Measurements from ENCODE around the gene HS3ST6. TPM values are rescaled to one million over a fixed set of nuclear protein-coding genes. Genes with fewer than 3 reads are reported as not detected.

The HS3ST6 gene
- total RNA-seq (1 to 10 TPM in 1 of 2 donors, under 1 TPM in 1; 0.94 to 1.6 TPM), polyA plus RNA-seq (ENCODE audit: insufficient read depth, low read depth, low replicate concordance) (0.34 TPM)
- long read RNA-seq, donor 1: 0 reads
- long read RNA-seq, donor 2: 0 reads

- Histone ChIP-seq H3K4me3 (peak within 1 kb of the TSS in 1 of 2 donors; percentile 4), H3K36me3 (ENCODE audit: low read depth, missing control alignments) (no peaks in the 10 kb centered on the region), H3K27me3 (no peaks in the 10 kb centered on the region), H3K9me3 (no peaks in the 10 kb centered on the region), H3K27ac (no peak within 1 kb of the TSS), H3K4me1 (peaks cover 5% of the 10 kb centered on the region)
- TF ChIP-seq CTCF (IDR thresholded peaks at IDR 0.05) (no peak), POLR2A (IDR thresholded peaks at IDR 0.05) (no peak)
- WGBS, 2 donors: 4 to 40% methylated on average over 2 to 69 of the region's 71 CpGs
- intact Hi-C loops (cut with DNase I; ENCODE audit: low total_unique reads): no loop called here
- no peak for DNase-seq
These were observed at the start of gene HS3ST6 for GRCh38 chr16:1918351-1919326. HS3ST6 (minus strand) TSS chr16:1918415; CDS start chr16:1918323, 92 bp downstream.

GRCh38 chr16:1966460-1966859 lies 48.2 kb upstream of the HS3ST6 start, which contains the start of gene RNF151:
RNF151 (plus strand) TSS chr16:1966856; CDS start chr16:1966882, 26 bp downstream.
- Histone ChIP-seq H3K9me3 (no peaks in the 10 kb centered on the region), H3K4me1 (peaks cover 16% of the 10 kb centered on the region), H3K4me3 (peak within 1 kb of the TSS; percentile 64 to 96), H3K27ac (no peak within 1 kb of the TSS), H3K27me3 (no peaks in the 10 kb centered on the region), H3K36me3 (ENCODE audit: low read depth, missing control alignments) (no peaks in the 10 kb centered on the region)
- TF ChIP-seq CTCF (IDR thresholded peaks at IDR 0.05) (no peak), POLR2A (IDR thresholded peaks at IDR 0.05) (no peak)
- no peak for DNase-seq
- intact Hi-C loops (cut with DNase I; ENCODE audit: low total_unique reads): no loop called here
- WGBS, 2 donors: 95 to 96% methylated on average over 3 to 5 of the region's 6 CpGs

GRCh38 chr16:1965396-1966001 lies 47.3 kb upstream of the HS3ST6 start:
- Histone ChIP-seq H3K4me1 (peaks cover 13% of the 10 kb centered on the region), H3K27ac (peak overlapping the region; percentile 86 to 97), H3K36me3 (ENCODE audit: low read depth, missing control alignments) (no peaks in the 10 kb centered on the region), H3K9me3 (no peaks in the 10 kb centered on the region), H3K4me3 (peak overlapping the region; percentile 64 to 96), H3K27me3 (no peaks in the 10 kb centered on the region)
- DNase-seq: no peak
- no peak for TF ChIP-seq CTCF (IDR thresholded peaks at IDR 0.05)
- TF ChIP-seq POLR2A (IDR thresholded peaks at IDR 0.05): no peak
- intact Hi-C loops (cut with DNase I; ENCODE audit: low total_unique reads): no loop called here
- WGBS, 2 donors: 18 to 19% methylated on average over 24 of the region's 24 CpGs

- WGBS, 2 donors: 0 to 1% methylated on average over 35 to 93 of the region's 97 CpGs
- intact Hi-C loops (cut with DNase I; ENCODE audit: low total_unique reads): no loop called here
- DNase-seq: peak; percentile 100
These were observed 46.5 kb upstream of the HS3ST6 start, which contains the start of gene RPS2 for GRCh38 chr16:1964506-1965395. RPS2 (minus strand) TSS chr16:1964826; CDS start chr16:1964625, 201 bp downstream.

More at GRCh38 chr16:1964506-1965395, 46.5 kb upstream of the HS3ST6 start, which contains the start of gene RPS2:
- Histone ChIP-seq H3K27ac (peak within 1 kb of the TSS; percentile 86 to 97), H3K27me3 (no peaks in the 10 kb centered on the region), H3K36me3 (ENCODE audit: low read depth, missing control alignments) (no peaks in the 10 kb centered on the region), H3K4me1 (peaks cover 20% of the 10 kb centered on the region), H3K4me3 (peak within 1 kb of the TSS; percentile 64 to 96), H3K9me3 (no peaks in the 10 kb centered on the region)
- TF ChIP-seq POLR2A (IDR thresholded peaks at IDR 0.05): no peak
- TF ChIP-seq CTCF (IDR thresholded peaks at IDR 0.05): no peak
